ENCODE results near the gene FHOD1.

FHOD1 gene

GRCh38 chr16:67252609-67253497, 5.6 kb upstream of the FHOD1 start:
- no peak for TF ChIP-seq FOXP2 (optimal IDR thresholded peaks at IDR 0.05; ENCODE audit: borderline replicate concordance, extremely low read depth, extremely low read length, insufficient read depth)
- no peak for TF ChIP-seq TAF1 (IDR thresholded peaks at IDR 0.05; ENCODE audit: borderline replicate concordance, insufficient read depth, low read length)
- no peak for TF ChIP-seq SIN3A (IDR thresholded peaks at IDR 0.05; ENCODE audit: borderline replicate concordance, insufficient read depth, low read length)
- TF ChIP-seq REST (IDR thresholded peaks at IDR 0.05; ENCODE audit: insufficient read depth in 1 of 2, low read depth in 2 of 2, low read length in 2 of 2), result no peak
- TF ChIP-seq POLR2AphosphoS5 (IDR thresholded peaks at IDR 0.05; ENCODE audit: low read depth, low read length), result no peak

GRCh38 chr16:67250045-67250327, 2.7 kb upstream of the FHOD1 start:
- TF ChIP-seq FOXP2 (optimal IDR thresholded peaks at IDR 0.05; ENCODE audit: borderline replicate concordance, extremely low read depth, extremely low read length, insufficient read depth) (no peak), REST (IDR thresholded peaks at IDR 0.05; ENCODE audit: insufficient read depth in 1 of 2, low read depth in 2 of 2, low read length in 2 of 2) (no peak), TAF1 (IDR thresholded peaks at IDR 0.05; ENCODE audit: borderline replicate concordance, insufficient read depth, low read length) (no peak), POLR2AphosphoS5 (IDR thresholded peaks at IDR 0.05; ENCODE audit: low read depth, low read length) (no peak), SIN3A (IDR thresholded peaks at IDR 0.05; ENCODE audit: borderline replicate concordance, insufficient read depth, low read length) (no peak)

DNA sequence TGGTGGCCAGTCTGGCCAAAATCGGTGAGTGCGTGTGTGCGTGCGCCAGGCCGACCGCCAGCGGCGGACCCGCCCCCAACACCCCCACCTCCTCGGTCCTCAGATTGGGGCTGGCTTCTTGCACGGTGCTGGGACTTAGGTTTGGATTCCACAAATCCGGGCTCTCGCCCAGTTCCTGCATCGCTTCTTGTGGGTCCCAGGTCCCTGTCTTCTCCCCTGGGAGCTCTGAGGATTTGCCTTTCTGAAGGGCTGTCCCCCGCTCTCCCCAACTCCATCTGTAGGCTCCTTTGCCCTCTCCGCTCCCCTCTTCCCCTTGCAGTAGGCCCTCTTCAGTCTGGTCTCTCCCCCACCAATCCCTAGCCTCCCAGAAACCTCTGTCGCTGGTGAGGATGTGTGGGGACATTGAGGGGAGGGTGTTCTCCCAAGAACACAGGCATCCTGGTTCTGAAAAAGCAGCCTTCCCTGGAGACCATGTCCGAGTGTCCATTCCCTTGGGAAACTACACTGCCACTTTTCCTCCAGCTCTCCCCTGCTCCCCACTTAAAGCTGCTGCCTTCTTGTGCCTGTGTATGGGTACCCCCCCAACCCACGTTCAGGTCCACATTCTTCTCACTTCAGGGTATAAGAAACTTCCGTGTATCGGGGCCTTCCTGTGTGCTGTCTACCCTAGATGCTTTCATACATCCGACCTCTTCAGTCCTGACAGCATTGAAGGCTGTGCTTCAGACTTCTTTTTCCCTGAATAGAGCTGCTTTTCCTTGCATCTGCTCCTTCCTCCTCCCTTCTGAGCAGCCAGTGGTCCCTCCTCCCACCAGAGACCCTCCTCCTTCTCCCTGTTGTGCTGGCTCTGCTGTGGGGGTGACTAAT, 2.1 kb upstream of the FHOD1 start:
- TF ChIP-seq REST (IDR thresholded peaks at IDR 0.05; ENCODE audit: insufficient read depth in 1 of 2, low read depth in 2 of 2, low read length in 2 of 2) (no peak), TAF1 (IDR thresholded peaks at IDR 0.05; ENCODE audit: borderline replicate concordance, insufficient read depth, low read length) (no peak), POLR2AphosphoS5 (IDR thresholded peaks at IDR 0.05; ENCODE audit: low read depth, low read length) (no peak), SIN3A (IDR thresholded peaks at IDR 0.05; ENCODE audit: borderline replicate concordance, insufficient read depth, low read length) (no peak), FOXP2 (optimal IDR thresholded peaks at IDR 0.05; ENCODE audit: borderline replicate concordance, extremely low read depth, extremely low read length, insufficient read depth) (no peak)

GRCh38 chr16:67248401-67249177, 1.3 kb upstream of the FHOD1 start, which contains the start of gene SLC9A5:
Gene SLC9A5 (plus strand): TSS chr16:67248979. CDS start chr16:67249015, 36 bp downstream.
- TF ChIP-seq POLR2AphosphoS5 (IDR thresholded peaks at IDR 0.05; ENCODE audit: low read depth, low read length), result no peak
- TF ChIP-seq REST (IDR thresholded peaks at IDR 0.05; ENCODE audit: insufficient read depth in 1 of 2, low read depth in 2 of 2, low read length in 2 of 2), result no peak
- TF ChIP-seq SIN3A (IDR thresholded peaks at IDR 0.05; ENCODE audit: borderline replicate concordance, insufficient read depth, low read length), result no peak
- no peak for TF ChIP-seq FOXP2 (optimal IDR thresholded peaks at IDR 0.05; ENCODE audit: borderline replicate concordance, extremely low read depth, extremely low read length, insufficient read depth)
- TF ChIP-seq TAF1 (IDR thresholded peaks at IDR 0.05; ENCODE audit: borderline replicate concordance, insufficient read depth, low read length), result no peak

All from PFSK-1 (cell line).